H9 (cell line): ENCODE measurements around the gene NUP214. TPM values are rescaled to one million over a fixed set of nuclear protein-coding genes. Genes with fewer than 3 reads are reported as not detected.

Experiments used
- DNase-seq: peaks from one replicate; pipeline ENCODE4 v3.0.0-alpha.2; 2017
- H2AFZ ChIP-seq: one replicate; pipeline ENCODE4 v1.6.1; 2013; ENCODE audit warnings: mild to moderate bottlenecking, low read length, control low read depth, moderate library complexity
- H2AK5ac ChIP-seq: 2 replicates; pipeline ENCODE4 v1.6.1; 2013; ENCODE audit warnings: low read length, control low read depth, mixed read lengths; ENCODE audit not compliant: insufficient read length
- H2BK120ac ChIP-seq: one replicate; pipeline ENCODE4 v1.6.1; 2013; ENCODE audit warnings: low read depth, mild to moderate bottlenecking, low read length, control low read depth, inconsistent platforms; ENCODE audit not compliant: poor library complexity, severe bottlenecking
- H2BK12ac ChIP-seq: 2 replicates; pipeline ENCODE4 v1.6.1; 2013; ENCODE audit warnings: low read length, control low read depth, mixed read lengths, low read depth; ENCODE audit not compliant: insufficient read length
- H2BK15ac ChIP-seq: 2 replicates; pipeline ENCODE4 v1.6.1; 2013; ENCODE audit warnings: low read depth, low read length, control low read depth
- H2BK20ac ChIP-seq: one replicate; pipeline ENCODE4 v1.6.1; 2013; ENCODE audit warnings: low read depth, mild to moderate bottlenecking, low read length, control low read depth, inconsistent platforms; ENCODE audit not compliant: poor library complexity, severe bottlenecking
- H2BK5ac ChIP-seq: 2 replicates; pipeline ENCODE4 v1.6.1; 2013; ENCODE audit warnings: low read length, control low read depth, mixed read lengths; ENCODE audit not compliant: insufficient read length
- H3K14ac ChIP-seq: 2 replicates; pipeline ENCODE4 v1.6.1; 2013; ENCODE audit warnings: low read length, control low read depth; ENCODE audit not compliant: insufficient read depth
- H3K18ac ChIP-seq: 2 replicates; pipeline ENCODE4 v1.6.1; 2013; ENCODE audit warnings: low read depth, mild to moderate bottlenecking, mixed read lengths, low read length, control low read depth; ENCODE audit not compliant: insufficient read length
- H3K23ac ChIP-seq: 2 replicates; pipeline ENCODE4 v1.6.1; 2013; ENCODE audit warnings: low read length, control low read depth, mixed read lengths, low read depth; ENCODE audit not compliant: insufficient read length
- H3K23me2 ChIP-seq: 2 replicates; pipeline ENCODE4 v1.6.1; 2013; ENCODE audit warnings: low read depth, mild to moderate bottlenecking, mixed read lengths, low read length, control low read depth; ENCODE audit not compliant: insufficient read length, poor library complexity, severe bottlenecking
- H3K27ac ChIP-seq: 2 replicates; pipeline ENCODE4 v1.5.1; 2013; ENCODE audit warnings: low read length, control low read depth, mixed read lengths, low read depth; ENCODE audit not compliant: insufficient read length
- H3K27me3 ChIP-seq: 2 replicates; pipeline ENCODE4 v1.6.1; 2013; ENCODE audit warnings: low read length, control low read depth, inconsistent platforms; ENCODE audit not compliant: insufficient read depth
- H3K4ac ChIP-seq: 2 replicates; pipeline ENCODE4 v1.6.1; 2013; ENCODE audit warnings: low read depth, mild to moderate bottlenecking, control low read depth, inconsistent platforms, low read length, moderate library complexity
- H3K4me1 ChIP-seq: 2 replicates; pipeline ENCODE4 v1.6.1; 2013; ENCODE audit warnings: low read length, control low read depth, inconsistent platforms; ENCODE audit not compliant: insufficient read depth
- H3K4me2 ChIP-seq: 2 replicates; pipeline ENCODE4 v1.6.1; 2013; ENCODE audit warnings: low read length, control low read depth, mixed read lengths; ENCODE audit not compliant: insufficient read length, insufficient read depth
- H3K56ac ChIP-seq: 2 replicates; pipeline ENCODE4 v1.6.1; 2013; ENCODE audit warnings: low read depth, mild to moderate bottlenecking, mixed read lengths, low read length, control low read depth; ENCODE audit not compliant: insufficient read length
- H3K79me1 ChIP-seq: 2 replicates; pipeline ENCODE4 v1.6.1; 2013; ENCODE audit warnings: low read depth, mild to moderate bottlenecking, moderate library complexity, low read length, control low read depth, inconsistent platforms; ENCODE audit not compliant: insufficient read depth, poor library complexity, severe bottlenecking
- H3K79me2 ChIP-seq: 2 replicates; pipeline ENCODE4 v1.6.1; 2013; ENCODE audit warnings: low read length, control low read depth, inconsistent platforms; ENCODE audit not compliant: insufficient read depth
- H3K9ac ChIP-seq: 2 replicates; pipeline ENCODE4 v1.6.1; 2013; ENCODE audit warnings: low read length, control low read depth, mixed read lengths; ENCODE audit not compliant: insufficient read length; ENCODE audit errors: extremely low read depth
- H3K9me3 ChIP-seq: one replicate; pipeline ENCODE4 v1.6.1; 2013; ENCODE audit warnings: low read depth, low read length, inconsistent platforms; ENCODE audit not compliant: control insufficient read depth
- H3T11ph ChIP-seq: one replicate; pipeline ENCODE4 v1.6.1; 2013; ENCODE audit warnings: mild to moderate bottlenecking, low read length, control low read depth, inconsistent platforms
- H4K20me1 ChIP-seq: one replicate; pipeline ENCODE4 v1.6.1; 2013; ENCODE audit not compliant: control insufficient read depth, insufficient read length, insufficient read depth
- H4K5ac ChIP-seq: 2 replicates; pipeline ENCODE4 v1.6.1; 2013; ENCODE audit warnings: low read depth, mild to moderate bottlenecking, mixed read lengths, low read length, control low read depth; ENCODE audit not compliant: insufficient read length
- H4K8ac ChIP-seq: replicated peaks from 2 replicates; pipeline ENCODE4 v1.6.1; 2013; ENCODE audit warnings: low read length, control low read depth, mixed read lengths, low read depth; ENCODE audit not compliant: insufficient read length
- H4K91ac ChIP-seq: 2 replicates; pipeline ENCODE4 v1.6.1; 2013; ENCODE audit warnings: low read depth, mild to moderate bottlenecking, moderate library complexity, mixed read lengths, low read length, control low read depth; ENCODE audit not compliant: insufficient read length
- H3K27ac Mint-ChIP-seq, 3 experiments: 2 replicates in 2 of 3; 3 replicates in 1 of 3; pipeline ENCODE4 v1.8.0; 2020 to 2021; ENCODE audit warnings: mixed read lengths in 3 of 3, mild to moderate bottlenecking in 1 of 3, moderate library complexity in 1 of 3
- H3K27me3 Mint-ChIP-seq: 2 replicates; pipeline ENCODE4 v1.8.0; 2021; ENCODE audit warnings: low read depth, mild to moderate bottlenecking, moderate library complexity, mixed read lengths
- H3K36me3 Mint-ChIP-seq, 3 experiments: 2 replicates in 2 of 3; 3 replicates in 1 of 3; pipeline ENCODE4 v1.8.0; 2020 to 2021; ENCODE audit warnings: low read depth in 3 of 3, mixed read lengths in 3 of 3; ENCODE audit not compliant: insufficient read depth in 1 of 3
- H3K4me1 Mint-ChIP-seq, 2 experiments: 2 replicates each; pipeline ENCODE4 v1.8.0; 2020; ENCODE audit warnings: mixed read lengths in 2 of 2
- H3K4me3 Mint-ChIP-seq, 2 experiments: 2 replicates in 1 of 2; 3 replicates in 1 of 2; pipeline ENCODE4 v1.8.0; 2020 to 2021; ENCODE audit warnings: mild to moderate bottlenecking in 2 of 2, mixed read lengths in 2 of 2, moderate library complexity in 1 of 2
- H3K9me3 Mint-ChIP-seq, 2 experiments: 2 replicates in 1 of 2; 3 replicates in 1 of 2; pipeline ENCODE4 v1.8.0; 2020; ENCODE audit warnings: mild to moderate bottlenecking in 2 of 2, mixed read lengths in 2 of 2, moderate library complexity in 1 of 2
- CTCF ChIP-seq: fragments of 200-600 bp; sonication (generic); conservative IDR thresholded peaks from 3 replicates; pipeline ENCODE4 v1.8.0; 2021; ENCODE audit warnings: antibody characterized with exemption, mild to moderate bottlenecking
- WGBS: extraction: QIAGEN DNeasy Blood & Tissue Kit; methylation state at CpG from one replicate; pipeline ENCODE4 v1.1.7; 2013; ENCODE audit warnings: missing lambda C conversion rate, low lambda C conversion rate, mixed read lengths; ENCODE audit not compliant: insufficient read length; ENCODE audit errors: extremely low coverage; 5-methylcytosine and 5-hydroxymethylcytosine counted together
- total RNA-seq: library from RNA; stranded (reverse); gene quantifications from 2 replicates; pipeline ENCODE4 v1.2.1, GENCODE V29; 2021

NUP214 gene
- total RNA-seq, 1 experiment from 2014 or later, result 53.8 TPM

GRCh38 chr9:131277287-131277909 lies 152.0 kb downstream of the NUP214 start:
- no peak overlapping the region for H3K9ac ChIP-seq

More at GRCh38 chr9:131277287-131277909, 152.0 kb downstream of the NUP214 start:
- Histone ChIP-seq H3T11ph (no peak overlapping the region), H3K4ac (no peak overlapping the region), H4K20me1 (peaks cover 6% of the 10 kb centered on the region), H3K27ac (no peak overlapping the region), H4K91ac (no peak overlapping the region), H3K27me3 (peaks cover 10% of the 10 kb centered on the region; the same call in 1 of the 2 replicates), H3K4me1 (peaks cover 3% of the 10 kb centered on the region; the same call in 1 of the 2 replicates), H2AK5ac (no peak overlapping the region), H3K79me2 (no peaks in the 10 kb centered on the region), H3K9me3 (no peaks in the 10 kb centered on the region), H3K4me2 (peak overlapping the region; percentile 3), H2BK20ac (no peak overlapping the region), H2BK12ac (no peak overlapping the region), H2BK120ac (no peak overlapping the region), H3K23ac (no peak overlapping the region), H4K8ac (no peak overlapping the region), H3K18ac (no peak overlapping the region), H3K14ac (no peak overlapping the region), H3K56ac (no peak overlapping the region), H4K5ac (no peak overlapping the region), H2AFZ (no peak overlapping the region), H3K79me1 (no peaks in the 10 kb centered on the region), H2BK5ac (no peak overlapping the region), H2BK15ac (no peak overlapping the region), H3K23me2 (peaks cover 7% of the 10 kb centered on the region)
- no peak for DNase-seq
- H3K27me3 Mint-ChIP-seq, result peaks cover 50% of the 10 kb centered on the region
- TF ChIP-seq CTCF, result no peak
- H3K27ac Mint-ChIP-seq, result no peak overlapping the region
- no peaks in the 10 kb centered on the region; a peak in 1 of 5 replicates for H3K9me3 Mint-ChIP-seq
- H3K4me3 Mint-ChIP-seq, result peak overlapping the region; percentile 48 to 68; a peak in 2 of 5 replicates
- H3K4me1 Mint-ChIP-seq, result peaks cover 24 to 44% of the 10 kb centered on the region in 2 experiments
- H3K36me3 Mint-ChIP-seq, result no peaks in the 10 kb centered on the region; a peak in 1 of 7 replicates
- WGBS, result no CpG with 5 or more reads among the region's 78 CpGs
